HG02678 (cell line): ENCODE results near the gene GPR153.

Experiments
- ATAC-seq: cut with Tn5 transposase; IDR thresholded peaks from one replicate; pipeline ENCODE4 v1.9.1; 2021; ENCODE audit warnings: mild to moderate bottlenecking, moderate library complexity; ENCODE audit not compliant: unreplicated experiment

GPR153 gene

DNA sequence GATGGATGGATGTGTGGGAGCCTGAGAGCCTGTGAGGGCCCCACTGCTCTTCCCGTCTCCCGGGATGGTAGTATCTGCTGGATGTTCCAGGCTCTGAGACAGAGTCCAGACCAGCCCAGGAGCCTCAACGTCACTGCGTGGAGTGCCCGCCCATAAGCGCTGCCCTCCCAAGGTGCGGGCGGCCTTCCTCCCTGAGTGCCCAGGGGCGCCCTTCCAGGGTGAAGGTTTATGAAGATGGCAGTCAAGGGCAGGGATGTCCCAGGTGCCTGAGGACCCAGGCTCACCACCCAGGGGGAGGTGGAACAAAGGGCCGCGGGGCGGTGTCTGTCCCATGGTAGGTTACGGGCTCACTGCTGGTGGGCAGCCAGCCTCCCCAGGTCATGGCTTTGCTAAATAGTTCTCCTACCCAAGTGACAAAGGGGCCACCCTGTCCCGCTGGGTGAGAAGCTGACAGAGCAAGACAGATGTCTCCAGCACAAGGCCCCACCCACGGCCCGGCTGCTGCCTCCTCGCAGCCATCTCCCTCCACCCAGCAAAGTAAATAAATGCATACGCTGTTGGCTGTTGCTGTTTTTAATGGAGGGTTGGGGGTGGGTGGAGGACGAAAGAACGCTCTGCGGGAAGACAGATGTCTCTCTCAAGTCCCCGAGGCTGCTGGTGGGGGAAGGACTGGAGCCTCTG is 9.0 kb upstream of the GPR153 start:
- no peak for ATAC-seq

DNA sequence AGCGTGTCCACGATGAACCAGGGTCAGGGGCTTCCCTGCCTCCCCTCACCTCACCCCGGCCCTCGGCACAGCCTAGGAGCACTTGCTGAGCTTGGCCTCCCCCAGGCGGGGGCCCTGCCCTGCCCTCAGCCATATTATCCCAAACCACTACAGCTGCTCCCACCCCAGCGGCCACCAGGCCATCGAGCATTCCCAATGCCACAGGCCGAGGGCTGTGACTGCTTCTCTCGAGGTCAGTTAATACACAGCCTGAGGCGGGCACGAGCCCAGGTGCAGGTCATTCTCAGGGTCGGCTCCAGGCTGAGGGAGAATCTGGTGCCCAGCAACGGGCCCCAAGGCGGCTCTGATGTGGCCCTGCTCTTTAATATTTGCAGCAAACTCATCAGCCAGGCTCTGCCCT is 8.4 kb upstream of the GPR153 start:
- ATAC-seq = no peak

GRCh38 chr1:6268415-6268814 is 7.5 kb upstream of the GPR153 start:
- no peak for ATAC-seq

DNA sequence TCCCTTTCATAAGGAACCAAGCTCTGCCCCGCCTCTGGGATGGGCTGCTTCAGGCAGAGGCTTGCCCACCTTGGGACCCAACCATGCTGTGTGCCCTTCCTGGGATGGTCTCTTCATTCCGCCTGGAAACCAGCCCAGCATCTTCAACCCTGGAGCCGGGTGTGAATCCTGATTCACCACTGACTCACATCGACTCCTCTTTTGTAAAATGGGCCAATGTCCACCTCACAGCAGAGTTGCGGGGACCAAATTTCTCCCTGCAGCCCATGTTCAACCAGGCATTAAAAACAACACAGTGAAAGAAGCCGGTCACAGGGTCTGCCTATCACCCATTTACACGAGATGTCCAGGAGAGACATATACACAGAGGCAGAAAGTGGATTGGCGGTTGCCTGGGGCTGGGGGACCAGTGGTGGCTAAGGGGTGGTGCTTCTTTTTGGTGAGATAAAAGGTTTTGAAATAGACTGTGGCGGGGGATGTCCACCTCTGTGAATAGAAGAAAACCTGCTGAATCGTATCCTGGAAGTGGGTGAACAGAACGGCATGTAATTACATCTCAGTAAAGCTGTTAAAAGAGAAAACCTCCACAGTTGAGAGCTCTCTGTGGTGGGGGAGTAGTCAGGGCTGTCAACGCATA is 6.9 kb upstream of the GPR153 start:
- ATAC-seq = no peak

DNA sequence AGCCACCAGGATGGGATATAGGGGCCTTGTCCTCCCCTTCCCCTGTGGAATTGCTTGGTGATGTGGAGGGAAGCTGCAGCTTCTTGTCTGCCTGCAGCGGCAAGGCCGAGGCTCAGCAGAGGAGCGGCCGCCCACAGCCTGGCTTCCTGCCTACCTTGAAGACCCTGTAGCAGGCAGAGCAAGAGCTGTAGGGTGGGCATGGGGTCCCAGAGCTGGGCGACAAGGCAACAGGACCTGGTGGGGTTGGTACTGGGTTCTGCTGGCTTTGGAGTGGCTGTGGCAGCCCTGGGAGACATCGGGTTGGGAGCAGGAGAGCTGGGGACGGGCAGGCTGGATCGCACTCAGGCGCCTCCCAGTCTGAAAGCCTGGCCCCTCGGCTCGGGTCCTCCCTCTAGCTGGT is 5.7 kb upstream of the GPR153 start:
- ATAC-seq = no peak

GRCh38 chr1:6265151-6265550 is 4.3 kb upstream of the GPR153 start:
- no peak for ATAC-seq

- no peak for ATAC-seq
Measured at GRCh38 chr1:6263716-6264115, 2.8 kb upstream of the GPR153 start.

DNA sequence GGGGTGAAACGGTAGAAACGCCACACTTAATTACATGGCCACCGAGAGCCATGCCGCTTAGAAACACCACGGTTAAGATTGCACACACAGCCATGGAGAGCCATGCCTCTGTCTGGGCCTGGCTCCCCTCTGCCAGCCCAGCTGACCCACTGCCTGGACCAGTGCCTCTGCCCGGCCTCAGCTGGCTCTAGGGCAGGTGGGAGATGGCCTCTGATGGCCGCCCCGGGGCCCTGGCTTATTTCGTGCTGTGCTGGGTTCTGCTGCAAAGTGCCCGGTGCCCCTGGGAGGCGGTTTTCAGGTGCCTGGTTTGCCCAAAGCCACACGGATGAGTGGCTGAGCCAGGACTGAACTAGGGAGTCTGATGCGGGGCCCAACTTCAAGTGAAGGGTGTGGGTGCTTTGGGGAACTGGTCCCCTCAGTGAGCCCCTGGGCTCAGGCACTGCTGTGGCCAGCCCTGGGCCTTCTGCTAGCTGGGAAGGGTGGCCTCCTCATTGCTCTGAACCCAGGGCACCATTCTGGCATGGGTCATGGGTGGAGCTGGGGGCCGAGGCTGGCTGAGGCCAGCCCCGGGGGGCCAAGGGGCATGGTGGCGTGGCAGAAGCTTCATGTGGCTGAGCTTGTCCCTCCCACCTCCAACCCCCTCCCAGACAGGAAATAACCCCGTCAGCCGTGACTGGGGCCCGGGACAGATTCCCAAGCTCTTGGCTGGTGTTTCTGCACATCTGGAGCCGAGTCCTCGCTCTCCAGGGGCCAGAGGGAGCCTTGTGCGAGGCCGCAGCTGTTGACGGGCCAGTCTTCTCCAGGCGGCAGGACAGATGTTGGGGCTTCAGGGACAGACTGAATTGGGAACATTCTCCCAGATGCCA is 1.9 kb upstream of the GPR153 start:
- no peak for ATAC-seq

DNA sequence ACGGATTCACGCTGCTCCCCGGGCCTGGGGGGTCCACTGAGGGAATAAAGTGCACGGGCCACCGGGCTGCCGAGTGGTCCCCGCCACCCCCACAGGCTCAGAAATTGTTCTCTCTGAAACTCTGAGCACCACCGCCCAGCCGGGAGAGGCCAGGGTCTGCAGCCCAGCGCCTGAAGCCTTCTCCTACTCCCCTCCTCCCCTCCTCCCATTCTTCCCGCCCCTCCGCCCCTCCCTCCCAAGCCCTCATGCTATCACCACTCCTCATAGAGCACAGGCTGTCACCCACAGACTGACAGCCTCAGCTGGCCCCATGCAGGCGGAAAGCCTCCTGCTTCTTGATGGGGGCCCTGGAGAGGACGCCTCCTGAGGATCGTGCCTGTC is 707 bp upstream of the GPR153 start:
- no peak for ATAC-seq

- no peak for ATAC-seq
Measured at GRCh38 chr1:6260433-6260934, 414 bp downstream of the GPR153 start.

DNA sequence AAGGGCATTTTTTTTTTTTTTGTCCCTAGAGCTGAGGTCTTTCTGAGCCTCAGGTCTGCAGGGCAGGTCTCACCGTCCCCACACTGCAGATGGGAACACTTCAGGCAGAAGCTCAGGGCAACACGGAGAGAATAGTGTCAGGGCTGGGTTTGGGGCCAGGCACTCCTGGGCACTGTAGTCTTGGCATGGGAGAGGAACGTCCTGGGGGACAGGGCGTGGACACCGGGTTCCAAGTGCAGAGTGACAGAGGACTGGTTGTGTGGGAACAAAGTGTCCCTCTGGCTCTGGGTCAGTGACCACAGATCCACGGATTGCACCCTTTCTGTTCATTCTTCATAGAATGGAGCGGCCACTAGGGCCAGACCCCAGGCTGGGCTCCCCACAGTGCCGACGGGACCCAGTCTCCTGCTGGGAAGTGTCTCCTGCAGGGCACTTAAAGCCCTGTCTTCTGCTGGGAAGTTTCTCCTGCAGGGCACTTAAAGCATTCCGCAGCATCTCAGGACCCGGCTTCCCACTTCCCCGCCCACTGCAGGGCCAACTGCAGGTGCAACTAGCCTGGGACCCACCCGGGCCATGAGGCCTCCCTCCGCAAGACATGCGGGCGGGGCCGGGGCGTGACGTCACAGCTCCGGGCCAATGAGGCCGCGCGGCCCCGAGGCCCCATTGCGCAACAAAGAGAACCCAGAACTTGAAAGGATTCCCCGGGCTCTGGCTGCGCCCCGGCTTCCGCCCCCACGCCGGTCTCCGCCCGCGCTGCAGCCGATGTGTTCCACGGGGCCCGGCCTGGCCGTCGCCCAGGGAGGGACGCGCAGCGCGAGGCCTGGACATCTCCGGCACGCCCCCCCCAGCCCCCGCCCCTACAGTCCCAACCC is 1.2 kb downstream of the GPR153 start:
- no peak for ATAC-seq

DNA sequence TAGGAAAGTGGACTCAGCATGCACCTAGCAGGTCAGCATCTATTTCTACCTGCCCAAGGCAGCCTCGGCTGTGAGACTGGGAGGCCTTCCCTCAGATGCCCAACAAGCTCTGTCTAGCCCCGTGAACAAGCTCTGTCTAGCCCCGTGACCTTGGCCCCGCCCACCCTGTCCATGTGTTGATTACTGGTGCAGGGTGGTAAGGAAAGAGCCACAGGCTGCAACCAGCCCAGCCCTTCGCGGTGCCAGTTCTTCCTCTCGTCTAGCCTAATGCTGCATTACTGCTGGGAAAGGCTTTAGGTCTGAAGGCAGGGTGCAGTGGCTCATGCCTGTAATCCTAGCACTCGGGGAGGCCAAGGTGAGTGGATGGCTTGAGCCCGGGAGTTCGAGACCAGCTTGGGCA is 2.2 kb downstream of the GPR153 start:
- ATAC-seq = no peak

- ATAC-seq = no peak
Measured at GRCh38 chr1:6257541-6258069, 3.3 kb downstream of the GPR153 start.

DNA sequence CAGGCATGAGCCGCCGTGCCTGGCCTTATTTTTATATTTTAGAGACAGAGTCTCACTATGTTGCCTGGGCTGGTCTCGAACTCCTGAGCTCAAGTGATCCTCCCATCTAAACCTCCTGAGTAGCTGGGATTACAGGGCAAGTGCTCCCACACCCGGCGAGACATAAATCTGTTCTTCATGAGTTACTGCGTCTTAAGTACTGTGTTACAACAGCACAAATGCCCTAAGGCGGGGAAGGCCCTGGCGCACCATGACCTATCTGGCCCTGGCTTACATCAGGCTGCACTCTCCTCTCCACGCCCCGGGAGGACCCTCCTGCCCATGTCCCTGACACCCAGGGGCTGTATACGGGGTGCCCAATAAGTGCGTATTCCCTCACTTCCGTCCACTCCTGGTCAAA is 4.3 kb downstream of the GPR153 start:
- no peak for ATAC-seq

DNA sequence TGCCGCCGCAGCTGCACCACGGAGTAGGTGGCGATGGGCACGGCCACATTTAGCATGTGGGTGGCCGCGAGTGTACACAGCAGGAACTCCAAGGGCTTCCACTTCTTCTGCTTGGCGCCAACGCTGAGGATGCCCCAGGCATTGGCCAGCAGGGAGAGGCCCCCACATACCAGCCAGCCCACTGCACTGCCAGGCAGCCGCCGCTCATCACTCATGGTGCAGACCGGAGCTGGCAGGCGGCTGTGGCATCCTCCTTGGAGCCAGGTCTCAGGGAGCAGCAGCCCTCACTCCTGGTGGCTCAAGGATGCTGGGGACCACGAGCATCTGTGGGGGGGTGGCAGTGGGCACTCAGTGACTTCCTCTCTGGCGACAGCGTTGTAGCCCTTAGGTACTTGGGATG is 6.2 kb downstream of the GPR153 start:
- ATAC-seq = no peak

GRCh38 chr1:6253380-6253779 is 7.5 kb downstream of the GPR153 start:
- ATAC-seq = no peak

GRCh38 chr1:6252374-6252710 is 8.6 kb downstream of the GPR153 start:
- no peak for ATAC-seq

- no peak for ATAC-seq
Measured at GRCh38 chr1:6251681-6252373, 9.1 kb downstream of the GPR153 start.

DNA sequence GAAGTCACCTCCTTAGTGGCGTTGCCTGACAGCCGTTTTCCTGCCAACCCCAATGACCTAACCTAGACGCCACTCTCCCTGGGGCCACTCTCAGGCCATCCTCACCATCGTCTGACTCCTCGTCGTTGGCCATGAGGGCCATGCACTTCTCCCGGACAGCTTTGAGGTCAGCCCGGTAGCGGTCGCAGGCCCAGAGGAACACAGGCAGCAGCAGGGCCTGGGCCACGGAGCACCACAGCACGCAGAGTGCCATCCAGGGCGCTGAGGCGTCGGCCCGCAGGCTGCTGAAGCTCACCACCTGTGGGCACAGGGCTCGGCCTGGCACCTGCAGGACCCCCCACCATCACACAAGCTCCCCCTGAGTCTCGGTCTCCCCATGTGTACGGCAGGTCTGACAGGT is 9.7 kb downstream of the GPR153 start:
- ATAC-seq = no peak
